GM18519 (cell line): ENCODE data around the gene CPLX3.

Source experiments
- ATAC-seq: cut with Tn5 transposase; IDR thresholded peaks from one replicate; pipeline ENCODE4 v1.9.1; 2021; ENCODE audit warnings: mild to moderate bottlenecking, moderate library complexity; ENCODE audit not compliant: unreplicated experiment, low FRiP score

The CPLX3 gene

GRCh38 chr15:74842581-74843444, 16.4 kb downstream of the CPLX3 start, which contains the start of gene ULK3:
Gene ULK3 (minus strand): TSS chr15:74843156. CDS start chr15:74843105, 51 bp downstream.
- ATAC-seq = peak; percentile 70

GRCh38 chr15:74843445-74843828, 17.0 kb downstream of the CPLX3 start:
- ATAC-seq = no peak

GRCh38 chr15:74843891-74844299, 17.5 kb downstream of the CPLX3 start:
- no peak for ATAC-seq

GRCh38 chr15:74844319-74845207, 18.1 kb downstream of the CPLX3 start:
- ATAC-seq = no peak

GRCh38 chr15:74845208-74845568, 18.8 kb downstream of the CPLX3 start:
- no peak for ATAC-seq

- no peak for ATAC-seq
Observed at GRCh38 chr15:74845581-74845980, 19.2 kb downstream of the CPLX3 start.

- ATAC-seq = no peak
Observed at GRCh38 chr15:74847432-74847831, 21.0 kb downstream of the CPLX3 start.

GRCh38 chr15:74850393-74850792, 24.0 kb downstream of the CPLX3 start:
- no peak for ATAC-seq

- ATAC-seq = no peak
Observed at GRCh38 chr15:74851960-74852359, 25.5 kb downstream of the CPLX3 start.

- no peak for ATAC-seq
Observed at GRCh38 chr15:74854453-74855022, 28.1 kb downstream of the CPLX3 start.

- no peak for ATAC-seq
Observed at GRCh38 chr15:74855857-74856256, 29.4 kb downstream of the CPLX3 start.

- no peak for ATAC-seq
Observed at GRCh38 chr15:74856537-74856936, 30.1 kb downstream of the CPLX3 start.

- no peak for ATAC-seq
Observed at GRCh38 chr15:74857082-74857655, 30.7 kb downstream of the CPLX3 start.

- no peak for ATAC-seq
Observed at GRCh38 chr15:74857671-74858368, 31.4 kb downstream of the CPLX3 start.

GRCh38 chr15:74858369-74858740, 31.9 kb downstream of the CPLX3 start:
- no peak for ATAC-seq

- no peak for ATAC-seq
Observed at GRCh38 chr15:74863239-74864056, 37.0 kb downstream of the CPLX3 start.

GRCh38 chr15:74864296-74864695, 37.9 kb downstream of the CPLX3 start:
- no peak for ATAC-seq

GRCh38 chr15:74865316-74865715, 38.9 kb downstream of the CPLX3 start:
- no peak for ATAC-seq

GRCh38 chr15:74866090-74866489, 39.7 kb downstream of the CPLX3 start:
- no peak for ATAC-seq
